Urinary bladder (tissue), 4 donors: ENCODE measurements around the gene LRRC8A. TPM values are rescaled to one million over a fixed set of nuclear protein-coding genes. Genes with fewer than 3 reads are reported as not detected.
A peak's percentile ranks its signal among the peaks of the same experiment; 100 is the strongest.

Source experiments
- DNase-seq: peaks from one replicate; pipeline ENCODE4 v3.0.0-alpha.2; 2015; ENCODE audit errors: extremely low spot score
- H3K27ac ChIP-seq: one replicate; pipeline ENCODE4 v1.5.1; 2013; ENCODE audit warnings: low read depth, mild to moderate bottlenecking, moderate library complexity
- H3K36me3 ChIP-seq: one replicate; pipeline ENCODE4 v1.6.1; 2013; ENCODE audit warnings: mild to moderate bottlenecking, moderate library complexity; ENCODE audit not compliant: insufficient read depth
- H3K4me1 ChIP-seq: one replicate; pipeline ENCODE4 v1.6.1; 2013; ENCODE audit warnings: mild to moderate bottlenecking, moderate library complexity; ENCODE audit not compliant: insufficient read depth
- H3K4me3 ChIP-seq: one replicate; pipeline ENCODE4 v1.5.1; 2013; ENCODE audit warnings: low read depth, low read length
- WGBS: extraction: QIAGEN DNeasy Blood & Tissue Kit; methylation state at CpG from one replicate; pipeline ENCODE4 v1.1.7; 2013; 5-methylcytosine and 5-hydroxymethylcytosine counted together
- polyA plus RNA-seq: library from polyadenylated mRNA; stranded (reverse); fragments of 200-250 nt; gene quantifications from one replicate; pipeline ENCODE4 v1.2.3, GENCODE V29; 2013
- total RNA-seq: library from RNA; depleted of rRNA; stranded (reverse); fragments of >200 nt; gene quantifications from one replicate; pipeline ENCODE4 v1.2.3, GENCODE V29; 2014
- donor health status: healthy with polysubstance abuse.
- donor health status: healthy.

LRRC8A gene
- total and polyA plus RNA-seq, 2 donors = 17.1 to 62.3 TPM

DNA sequence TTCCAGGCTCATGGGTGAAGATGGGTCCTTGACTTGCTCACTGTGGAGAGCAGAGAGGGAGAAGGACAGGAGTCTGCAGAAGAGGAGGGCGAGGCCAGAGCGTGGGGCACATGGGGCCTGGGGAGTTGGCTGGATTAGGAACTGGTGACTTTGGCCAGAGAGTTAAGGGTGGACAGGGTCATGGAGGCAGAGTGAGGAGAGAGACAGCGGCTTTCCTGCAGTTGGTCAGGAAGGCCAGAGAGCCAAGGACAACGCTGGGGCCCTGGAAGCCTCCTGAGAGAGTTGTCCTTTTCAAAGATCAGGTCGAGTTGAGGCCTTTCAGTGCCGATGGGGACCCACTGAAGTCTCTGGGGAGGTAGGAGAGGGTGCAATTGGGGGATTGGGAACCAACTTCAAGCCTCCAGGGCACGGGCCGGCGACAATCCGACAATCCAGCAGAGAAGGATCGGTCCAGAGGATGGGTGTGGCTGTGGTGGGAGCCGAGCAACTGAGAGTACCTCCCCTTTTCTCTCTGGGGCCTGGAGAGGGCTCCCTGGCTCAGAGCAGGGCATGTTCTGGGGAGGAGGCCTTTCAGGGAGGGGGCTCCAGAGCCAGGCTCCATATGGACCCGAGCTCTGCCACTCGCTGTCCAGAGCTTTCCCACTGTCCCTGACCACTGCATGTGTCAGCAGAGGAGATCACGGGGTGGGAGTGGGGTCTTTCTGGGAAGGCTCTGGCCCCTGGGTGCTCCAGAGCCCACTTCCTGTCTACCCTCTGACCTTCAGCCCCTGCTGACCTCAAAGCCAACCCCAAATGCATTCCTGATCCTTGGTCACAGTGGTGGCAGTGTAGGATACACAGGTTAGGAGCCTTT, 31.3 kb downstream of the LRRC8A start:
- peaks cover 9% of the 10 kb centered on the region for H3K36me3 ChIP-seq
- WGBS = 62% methylated on average over 15 of the region's 15 CpGs
- DNase-seq = no peak
- H3K4me3 ChIP-seq = no peak overlapping the region
- peak overlapping the region; percentile 47 for H3K27ac ChIP-seq
- peaks cover 2% of the 10 kb centered on the region for H3K4me1 ChIP-seq

DNA sequence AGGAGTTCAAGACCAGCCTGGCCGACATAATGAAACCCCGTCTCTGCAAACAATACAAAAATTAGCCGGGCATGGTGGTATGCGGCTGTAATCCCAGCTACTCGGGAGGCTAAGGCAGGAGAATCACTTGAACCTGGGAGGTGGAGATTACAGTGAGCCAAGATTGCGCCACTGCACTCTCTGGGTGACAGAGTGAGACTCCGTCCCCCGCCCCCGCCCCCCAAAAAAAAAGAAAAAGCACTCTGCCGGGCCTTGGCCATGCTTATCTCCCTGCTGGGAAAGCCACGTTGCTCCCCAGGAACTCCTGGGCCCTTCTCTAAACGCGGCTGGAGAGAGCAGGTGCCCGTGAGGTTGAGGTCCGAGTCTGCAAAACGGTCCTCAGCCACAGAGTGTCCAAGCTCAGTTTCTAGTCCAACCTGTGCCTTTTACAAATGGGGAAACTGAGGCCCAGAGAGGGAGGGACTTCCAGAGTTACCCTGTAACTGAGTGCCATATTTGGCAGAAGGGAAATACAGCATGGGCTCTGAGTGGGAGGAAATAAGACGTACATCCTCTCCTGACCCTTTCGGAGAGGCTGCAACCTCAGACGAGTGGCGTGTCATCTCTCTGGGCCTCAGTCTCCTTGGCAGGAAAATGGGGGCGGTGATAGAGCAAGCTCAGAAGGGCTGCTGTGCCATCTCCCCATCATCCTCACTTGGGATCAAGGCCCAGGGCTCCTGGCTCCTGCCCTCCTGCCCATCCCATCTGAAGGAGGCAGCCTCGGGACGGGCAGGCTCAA, 32.3 kb downstream of the LRRC8A start:
- H3K27ac ChIP-seq = no peak overlapping the region
- DNase-seq = no peak
- H3K4me1 ChIP-seq = peaks cover 2% of the 10 kb centered on the region
- H3K4me3 ChIP-seq = no peak overlapping the region
- H3K36me3 ChIP-seq = peaks cover 9% of the 10 kb centered on the region
- 75% methylated on average over 23 of the region's 23 CpGs for WGBS

DNA sequence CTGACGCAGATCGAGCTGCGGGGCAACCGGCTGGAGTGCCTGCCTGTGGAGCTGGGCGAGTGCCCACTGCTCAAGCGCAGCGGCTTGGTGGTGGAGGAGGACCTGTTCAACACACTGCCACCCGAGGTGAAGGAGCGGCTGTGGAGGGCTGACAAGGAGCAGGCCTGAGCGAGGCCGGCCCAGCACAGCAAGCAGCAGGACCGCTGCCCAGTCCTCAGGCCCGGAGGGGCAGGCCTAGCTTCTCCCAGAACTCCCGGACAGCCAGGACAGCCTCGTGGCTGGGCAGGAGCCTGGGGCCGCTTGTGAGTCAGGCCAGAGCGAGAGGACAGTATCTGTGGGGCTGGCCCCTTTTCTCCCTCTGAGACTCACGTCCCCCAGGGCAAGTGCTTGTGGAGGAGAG, 34.3 kb downstream of the LRRC8A start:
- DNase-seq = no peak
- Histone ChIP-seq H3K36me3 (peaks cover 7% of the 10 kb centered on the region), H3K4me3 (no peak overlapping the region), H3K4me1 (peaks cover 2% of the 10 kb centered on the region), H3K27ac (peak overlapping the region; percentile 97)
- 79% methylated on average over 18 of the region's 18 CpGs for WGBS

DNA sequence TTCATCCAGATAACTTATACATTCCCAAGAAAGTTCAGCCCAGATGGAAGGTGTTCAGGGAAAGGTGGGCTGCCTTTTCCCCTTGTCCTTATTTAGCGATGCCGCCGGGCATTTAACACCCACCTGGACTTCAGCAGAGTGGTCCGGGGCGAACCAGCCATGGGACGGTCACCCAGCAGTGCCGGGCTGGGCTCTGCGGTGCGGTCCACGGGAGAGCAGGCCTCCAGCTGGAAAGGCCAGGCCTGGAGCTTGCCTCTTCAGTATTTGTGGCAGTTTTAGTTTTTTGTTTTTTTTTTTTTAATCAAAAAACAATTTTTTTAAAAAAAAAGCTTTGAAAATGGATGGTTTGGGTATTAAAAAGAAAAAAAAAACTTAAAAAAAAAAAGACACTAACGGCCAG, 34.8 kb downstream of the LRRC8A start:
- Histone ChIP-seq H3K27ac (peak overlapping the region; percentile 97), H3K36me3 (peaks cover 7% of the 10 kb centered on the region), H3K4me1 (peaks cover 2% of the 10 kb centered on the region), H3K4me3 (no peak overlapping the region)
- WGBS = 83% methylated on average over 11 of the region's 11 CpGs
- no peak for DNase-seq

DNA sequence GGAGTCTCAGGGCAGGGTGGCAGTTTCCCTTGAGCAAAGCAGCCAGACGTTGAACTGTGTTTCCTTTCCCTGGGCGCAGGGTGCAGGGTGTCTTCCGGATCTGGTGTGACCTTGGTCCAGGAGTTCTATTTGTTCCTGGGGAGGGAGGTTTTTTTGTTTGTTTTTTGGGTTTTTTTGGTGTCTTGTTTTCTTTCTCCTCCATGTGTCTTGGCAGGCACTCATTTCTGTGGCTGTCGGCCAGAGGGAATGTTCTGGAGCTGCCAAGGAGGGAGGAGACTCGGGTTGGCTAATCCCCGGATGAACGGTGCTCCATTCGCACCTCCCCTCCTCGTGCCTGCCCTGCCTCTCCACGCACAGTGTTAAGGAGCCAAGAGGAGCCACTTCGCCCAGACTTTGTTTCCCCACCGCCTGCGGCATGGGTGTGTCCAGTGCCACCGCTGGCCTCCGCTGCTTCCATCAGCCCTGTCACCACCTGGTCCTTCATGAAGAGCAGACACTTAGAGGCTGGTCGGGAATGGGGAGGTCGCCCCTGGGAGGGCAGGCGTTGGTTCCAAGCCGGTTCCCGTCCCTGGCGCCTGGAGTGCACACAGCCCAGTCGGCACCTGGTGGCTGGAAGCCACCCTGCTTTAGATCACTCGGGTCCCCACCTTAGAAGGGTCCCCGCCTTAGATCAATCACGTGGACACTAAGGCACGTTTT, 35.4 kb downstream of the LRRC8A start:
- peaks cover 2% of the 10 kb centered on the region for H3K4me1 ChIP-seq

DNA sequence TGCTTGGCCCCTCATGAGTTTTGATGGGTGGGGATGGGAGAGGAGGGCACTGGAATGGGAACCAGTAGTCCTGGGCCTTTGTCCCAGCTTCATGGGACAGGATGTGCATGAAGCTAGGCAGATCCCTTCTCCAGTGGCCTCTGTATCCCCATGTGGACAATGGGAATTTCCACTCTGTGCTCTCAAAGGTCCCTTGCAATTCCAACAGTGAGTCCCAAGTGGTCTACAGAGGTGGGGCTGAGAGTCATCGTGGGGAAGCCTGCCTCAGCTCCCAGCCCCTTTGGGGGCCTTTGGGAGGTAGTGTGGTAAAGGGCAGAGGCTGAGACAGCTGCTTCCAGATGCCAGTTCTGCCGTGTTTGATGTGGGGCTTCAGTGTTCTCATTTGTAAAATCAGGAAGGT, 37.0 kb downstream of the LRRC8A start:
- H3K27ac ChIP-seq = no peak overlapping the region
- H3K4me3 ChIP-seq = no peak overlapping the region
- peaks cover 7% of the 10 kb centered on the region for H3K36me3 ChIP-seq
- H3K4me1 ChIP-seq = peaks cover 2% of the 10 kb centered on the region
- DNase-seq = no peak
- WGBS = 50% methylated on average over 2 of the region's 2 CpGs

More for the DNA sequence above, 35.4 kb downstream of the LRRC8A start:
- H3K4me3 ChIP-seq = no peak overlapping the region
- peaks cover 7% of the 10 kb centered on the region for H3K36me3 ChIP-seq
- peak overlapping the region; percentile 72 for H3K27ac ChIP-seq
- 51% methylated on average over 26 of the region's 26 CpGs for WGBS
- no peak for DNase-seq

DNA sequence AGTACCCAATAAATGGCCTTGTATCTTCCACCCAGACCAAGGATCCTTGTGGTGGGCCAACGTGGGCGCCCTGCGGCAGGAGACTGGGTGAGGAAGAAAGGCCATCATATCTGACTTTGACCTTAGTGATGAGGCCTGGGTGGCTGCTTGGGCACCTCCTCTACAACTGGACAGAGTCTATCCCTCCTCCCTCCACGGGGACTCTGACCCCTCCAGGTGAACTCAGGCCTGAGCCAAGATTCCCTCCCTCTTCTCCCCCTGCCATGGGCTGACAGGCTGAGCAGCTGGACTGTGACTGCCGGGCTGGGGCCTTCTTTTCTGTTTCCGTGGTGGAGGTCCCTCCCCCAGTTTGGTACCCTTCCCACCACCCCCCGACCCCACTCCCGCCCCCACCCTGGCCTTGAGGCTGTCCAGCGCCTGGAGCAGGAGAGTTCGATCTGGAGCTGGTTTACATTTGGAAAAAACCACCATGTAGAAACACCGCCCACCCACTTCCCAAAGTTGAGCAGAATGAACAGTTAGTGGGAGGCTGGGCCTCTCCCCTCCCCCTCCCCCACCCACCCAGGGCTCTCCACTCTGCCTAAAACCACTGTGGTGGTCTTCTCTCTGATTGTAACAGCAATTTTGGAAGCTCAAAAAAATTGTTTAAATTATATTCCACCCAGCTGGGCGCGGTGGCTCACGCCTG, 37.6 kb downstream of the LRRC8A start:
- peaks cover 7% of the 10 kb centered on the region for H3K36me3 ChIP-seq
- 71% methylated on average over 14 of the region's 14 CpGs for WGBS
- no peak for DNase-seq
- H3K27ac ChIP-seq = no peak overlapping the region
- no peak overlapping the region for H3K4me3 ChIP-seq
- H3K4me1 ChIP-seq = peaks cover 2% of the 10 kb centered on the region

DNA sequence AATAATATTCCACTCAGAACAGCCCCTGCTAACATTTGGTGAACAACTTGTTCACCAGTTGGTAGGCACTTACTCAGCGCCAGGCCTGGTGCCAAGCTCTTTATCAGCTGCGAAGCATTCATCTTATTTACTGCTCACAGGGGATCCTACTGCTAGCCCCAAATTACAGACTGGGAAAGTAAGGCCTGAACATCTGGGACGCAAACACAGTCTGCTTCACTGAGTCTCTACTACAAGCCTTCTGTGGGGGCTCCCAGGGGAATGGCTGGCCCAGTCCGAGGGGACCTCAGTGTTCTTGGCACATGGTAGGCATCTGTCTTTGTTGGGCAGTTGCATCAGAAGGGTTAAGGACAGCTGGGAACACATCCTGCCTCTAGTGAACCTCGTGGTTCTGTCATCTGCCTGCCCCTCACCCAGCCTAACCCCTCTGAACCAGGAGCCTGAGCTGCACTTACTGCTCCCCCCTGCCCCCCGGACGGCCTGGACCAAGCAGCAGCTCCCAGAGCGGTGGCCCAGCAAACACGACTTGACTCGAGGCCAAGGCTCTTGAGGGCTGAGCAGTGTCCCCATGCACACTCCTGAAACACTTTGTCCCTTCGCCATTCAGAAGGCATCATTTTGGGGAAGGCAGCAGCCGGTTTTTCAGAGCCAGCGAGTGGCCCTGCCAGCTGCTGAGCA, 38.6 kb downstream of the LRRC8A start, which contains the start of gene PHYHD1:
TSS of gene PHYHD1 (plus strand) at position 602 of the 678 bp plus-strand sequence. CDS start 1,342 bp downstream, outside the sequence.
- H3K36me3 ChIP-seq = peaks cover 7% of the 10 kb centered on the region
- WGBS = 46% methylated on average over 13 of the region's 13 CpGs
- no peak for DNase-seq
- H3K4me1 ChIP-seq = peaks cover 2% of the 10 kb centered on the region
- peak within 1 kb of the TSS; percentile 74 for H3K27ac ChIP-seq
- H3K4me3 ChIP-seq = no peak within 1 kb of the TSS

DNA sequence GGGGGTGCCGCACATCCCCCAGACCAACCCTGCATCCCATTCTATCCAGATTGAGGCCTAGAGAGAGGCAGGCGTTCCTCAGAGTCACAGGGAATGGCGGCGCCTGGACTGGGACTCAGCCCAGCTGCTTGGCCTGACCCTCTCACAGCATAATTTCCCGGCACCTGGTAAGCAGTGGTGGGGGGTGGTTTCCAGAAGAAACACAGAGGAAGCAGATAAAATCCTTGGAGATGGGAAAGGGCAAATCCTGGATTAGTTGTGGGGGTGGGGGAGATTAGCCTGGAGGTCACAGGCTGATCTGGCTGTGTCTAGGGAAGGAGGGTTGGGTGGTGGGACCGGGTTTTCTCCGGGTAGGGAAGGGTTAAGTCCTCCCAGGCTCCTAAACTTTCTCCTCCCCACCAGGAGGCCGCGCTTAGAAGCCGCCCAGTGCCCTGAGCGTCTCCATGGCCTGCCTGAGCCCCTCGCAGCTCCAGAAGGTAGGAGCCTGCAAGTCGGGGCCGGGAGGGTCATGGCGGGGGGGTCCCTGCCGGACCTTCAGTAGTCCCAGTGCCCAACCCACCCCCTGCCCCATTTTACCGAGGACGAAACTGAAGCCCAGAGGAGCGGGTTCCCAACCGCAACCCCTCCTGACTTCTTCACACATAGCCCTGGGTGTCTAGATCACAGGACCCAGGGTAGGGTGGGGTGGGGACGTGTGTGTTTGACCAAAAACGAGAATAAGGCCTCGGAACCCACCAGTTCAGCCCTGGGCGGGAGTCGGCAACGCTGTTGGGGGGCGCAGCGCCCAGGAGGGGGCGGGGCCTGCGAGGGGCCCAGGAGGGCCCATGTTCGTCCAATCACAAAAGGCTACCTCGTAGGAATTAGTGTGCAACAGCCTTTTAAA, 40.2 kb downstream of the LRRC8A start:
- 8% methylated on average over 32 of the region's 32 CpGs for WGBS
- Histone ChIP-seq H3K36me3 (peaks cover 4% of the 10 kb centered on the region), H3K4me1 (no peaks in the 10 kb centered on the region), H3K27ac (peak overlapping the region; percentile 74), H3K4me3 (peak overlapping the region; percentile 54)
- no peak for DNase-seq

DNA sequence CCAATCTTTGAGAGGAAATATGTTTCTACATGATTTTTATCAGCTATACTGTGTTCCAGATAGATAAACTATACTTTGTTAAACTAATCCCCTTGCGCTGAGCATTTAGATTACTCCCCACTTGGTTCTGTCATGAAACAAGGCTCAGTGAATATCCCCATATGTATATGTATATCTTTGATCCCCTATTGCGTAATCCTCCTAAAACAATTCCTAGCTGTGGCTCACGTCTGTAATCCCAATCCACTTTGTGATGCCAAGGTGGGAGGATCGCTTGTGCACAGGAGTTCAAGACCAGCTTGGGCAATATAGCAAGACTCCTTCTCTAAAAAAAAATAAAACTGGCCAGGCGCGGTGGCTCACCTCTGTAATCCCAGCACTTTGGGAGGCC, 41.6 kb downstream of the LRRC8A start:
- WGBS = 83% methylated on average over 6 of the region's 6 CpGs
- no peak for DNase-seq
- Histone ChIP-seq H3K4me3 (no peak overlapping the region), H3K36me3 (no peaks in the 10 kb centered on the region), H3K4me1 (no peaks in the 10 kb centered on the region), H3K27ac (no peak overlapping the region)

DNA sequence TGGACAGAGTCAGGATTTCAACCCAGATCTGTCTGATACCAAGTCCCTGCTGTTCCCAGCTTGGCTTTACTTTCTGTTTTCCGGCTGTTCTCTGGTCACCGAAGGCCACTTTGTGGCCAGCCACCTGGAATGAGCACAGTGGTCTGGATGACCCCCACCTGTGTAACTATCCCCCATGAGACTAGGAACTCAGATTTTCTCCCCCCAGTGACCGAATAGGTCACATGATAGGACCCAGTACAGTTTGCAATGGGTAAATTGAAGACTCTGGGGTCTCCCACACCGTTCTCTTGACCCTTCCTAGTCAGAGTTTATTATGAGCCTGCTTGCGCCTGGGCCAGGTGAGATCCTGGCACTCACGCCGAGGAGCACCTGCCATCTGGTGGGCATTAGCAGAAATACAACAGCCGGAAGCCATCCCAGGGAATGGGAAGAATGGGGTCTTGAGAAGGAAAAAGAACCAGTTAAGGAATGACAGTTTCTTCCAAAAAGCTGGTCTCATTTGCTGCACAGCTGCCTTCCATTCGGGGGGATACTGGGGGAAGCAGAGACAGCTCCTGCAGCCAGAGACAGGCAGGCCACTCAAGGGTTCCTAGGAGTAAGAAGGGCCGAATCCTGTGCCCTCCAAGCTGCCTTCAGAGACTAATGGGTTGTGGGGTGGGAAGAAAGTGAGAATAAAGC, 45.9 kb downstream of the LRRC8A start:
- DNase-seq = no peak
- H3K27ac ChIP-seq = no peak overlapping the region
- no peaks in the 10 kb centered on the region for H3K36me3 ChIP-seq
- no peak overlapping the region for H3K4me3 ChIP-seq
- WGBS = 29% methylated on average over 10 of the region's 10 CpGs
- H3K4me1 ChIP-seq = no peaks in the 10 kb centered on the region
